AG09319 (cell line): ENCODE results near the gene RNF8.
"Not testable (repeated sequence)": the region's sequence is repeated elsewhere in the genome, so short reads cannot be mapped to it uniquely, and the experiment has no call there.

Experiments
- DNase-seq: peaks from one replicate; pipeline ENCODE4 v3.0.0-alpha.2; 2010; ENCODE audit warnings: low read depth; ENCODE audit errors: extremely low read depth
- CTCF ChIP-seq: IDR thresholded peaks from 2 replicates; pipeline ENCODE4 v1.5.1; 2011; ENCODE audit warnings: low read depth, mild to moderate bottlenecking, inconsistent platforms, low read length, moderate library complexity

Gene RNF8

GRCh38 chr6:37339741-37340638 lies 13.8 kb upstream of the RNF8 start:
- no peak for DNase-seq
- no peak for TF ChIP-seq CTCF

GRCh38 chr6:37340639-37340943 lies 13.2 kb upstream of the RNF8 start:
- DNase-seq = no peak
- TF ChIP-seq CTCF = no peak

- TF ChIP-seq CTCF = no peak
- DNase-seq = no peak
Measured at GRCh38 chr6:37343248-37343647, 10.5 kb upstream of the RNF8 start.

GRCh38 chr6:37344308-37344707 lies 9.5 kb upstream of the RNF8 start:
- no peak for DNase-seq
- no peak for TF ChIP-seq CTCF

GRCh38 chr6:37345804-37346203 lies 8.0 kb upstream of the RNF8 start:
- not testable (repeated sequence) for DNase-seq

- DNase-seq = no peak
- TF ChIP-seq CTCF = no peak
Measured at GRCh38 chr6:37347177-37347576, 6.6 kb upstream of the RNF8 start.

GRCh38 chr6:37347670-37348111 lies 6.1 kb upstream of the RNF8 start:
- DNase-seq = no peak
- no peak for TF ChIP-seq CTCF

- no peak for TF ChIP-seq CTCF
- DNase-seq = no peak
Measured at GRCh38 chr6:37351027-37351426, 2.8 kb upstream of the RNF8 start.
